Right lobe of liver (tissue), 6 donors: ENCODE measurements around the gene CNKSR2. TPM values are rescaled to one million over a fixed set of nuclear protein-coding genes. Genes with fewer than 3 reads are reported as not detected.
"Not testable (repeated sequence)": the region's sequence is repeated elsewhere in the genome, so short reads cannot be mapped to it uniquely, and the experiment has no call there.

Experiments
- ATAC-seq, 4 donors: fragments of 200-7000 bp; cut with Tn5 transposase; one replicate each; pipeline ENCODE4 v1.9.1; 2020; ENCODE audit warnings: mild to moderate bottlenecking in 4 of 4, moderate library complexity in 4 of 4
- DNase-seq, 3 donors: peaks; one replicate each; pipeline ENCODE4 v3.0.0-alpha.2; 2020
- H3K27ac ChIP-seq, 3 donors: fragments of 200-600 bp; one replicate each; pipeline ENCODE4 v1.8.0; 2022
- H3K27me3 ChIP-seq, 2 donors: fragments of 200-600 bp; one replicate each; pipeline ENCODE4 v1.8.0; 2022
- H3K36me3 ChIP-seq, 4 donors: fragments of 200-600 bp; sonication (generic) in 1 of 4; one replicate each; pipeline versions ENCODE4 v1.5.1 to v1.8.0; 2017 to 2022; ENCODE audit warnings: control low read depth in 1 of 4
- H3K4me1 ChIP-seq, 4 donors: fragments of 200-600 bp; sonication (generic) in 1 of 4; one replicate each; pipeline versions ENCODE4 v1.5.1 to v1.8.0; 2017 to 2022; ENCODE audit warnings: control low read depth in 1 of 4
- H3K4me3 ChIP-seq, 3 donors: fragments of 200-600 bp; one replicate each; pipeline ENCODE4 v1.8.0; 2022
- H3K9me3 ChIP-seq, 4 donors: fragments of 200-600 bp; sonication (generic) in 1 of 4; one replicate each; pipeline versions ENCODE4 v1.5.1 to v1.8.0; 2017 to 2022; ENCODE audit warnings: control low read depth in 1 of 4
- CTCF ChIP-seq, 4 donors: fragments of 200-600 bp in 3 of 4; fragments of 450-650 bp in 1 of 4; IDR thresholded peaks; one replicate each; pipeline versions ENCODE4 v1.5.1 to v1.8.0; 2016 to 2022; ENCODE audit warnings: antibody characterized with exemption in 4 of 4, mild to moderate bottlenecking in 2 of 4
- POLR2A ChIP-seq: fragments of 450-650 bp; IDR thresholded peaks from one replicate; pipeline ENCODE4 v1.6.1; 2017; ENCODE audit warnings: antibody characterized with exemption, mild to moderate bottlenecking
- WGBS: methylation state at CpG from one replicate; pipeline ENCODE4 v1.1.6; 2018; ENCODE audit warnings: low coverage, low lambda C conversion rate; ENCODE audit not compliant: insufficient coverage; ENCODE audit errors: missing lambda C conversion rate; 5-methylcytosine and 5-hydroxymethylcytosine counted together
- intact Hi-C, 2 donors: fragments of 100-400 bp; cut with DNase I; formaldehyde crosslinking; loops; one replicate each; pipeline versions ENCODE4 v1.11.2 to v1.14.1; 2022
- total RNA-seq, 6 experiments: library from RNA; depleted of rRNA in 2 of 6; stranded (reverse); fragments of >200 nt in 2 of 6; fragmentation: NEBNext Ultra II Directional in 3 of 6; extraction: Animal tissue kit (Norgen Biotek cat#: 25700) in 3 of 6; gene quantifications; one replicate each; pipeline versions ENCODE4 v1.1.0 to v1.2.4, GENCODE V29; 2016 to 2023
- donor health status: DM: no; HTN: yes; CAD: no.
- donor health status: DM: no; HTN: no; CAD: no.
- donor health status: DM: no; HTN: no; CAD: no.
- donor health status: DM: no; HTN: yes; CAD: no.
- donor health status: DM: no; HTN: yes; CAD: no.

Gene CNKSR2
- total RNA-seq, 6 experiments from 2014 or later, result 1.4 to 5.6 (median 2.6) TPM

- ATAC-seq (no peak), DNase-seq (no peak)
- WGBS, result 70% methylated on average over 2 of the region's 2 CpGs
- intact Hi-C loops, result no loop called here
- Histone ChIP-seq H3K9me3 (no peaks in the 10 kb centered on the region), H3K27ac (no peak overlapping the region), H3K36me3 (no peaks in the 10 kb centered on the region), H3K4me1 (no peaks in the 10 kb centered on the region), H3K4me3 (no peak overlapping the region), H3K27me3 (peaks cover 0 to 13% of the 10 kb centered on the region in 2 donors)
- TF ChIP-seq POLR2A (no peak), CTCF (IDR thresholded peaks at IDR 0.05) (no peak)
These were observed 107.5 kb downstream of the CNKSR2 start for GRCh38 chrX:21481761-21482160.

GRCh38 chrX:21484051-21484450 is 109.8 kb downstream of the CNKSR2 start:
- H3K27ac ChIP-seq, intact Hi-C loops, DNase-seq, H3K36me3 ChIP-seq, H3K4me3 ChIP-seq, ATAC-seq, H3K4me1 ChIP-seq, H3K9me3 ChIP-seq: not testable (repeated sequence)
- peaks cover 0 to 13% of the 10 kb centered on the region in 2 donors for H3K27me3 ChIP-seq
- WGBS, result 72% methylated on average over 7 of the region's 7 CpGs

GRCh38 chrX:21487832-21488231 is 113.6 kb downstream of the CNKSR2 start:
- DNase-seq (no peak), ATAC-seq (no peak)
- 31% methylated on average over 1 of the region's 1 CpG for WGBS
- no peak for TF ChIP-seq POLR2A
- TF ChIP-seq CTCF (IDR thresholded peaks at IDR 0.05), result no peak
- Histone ChIP-seq H3K27ac (no peak overlapping the region), H3K36me3 (no peaks in the 10 kb centered on the region), H3K4me1 (no peaks in the 10 kb centered on the region), H3K27me3 (peaks cover 0 to 13% of the 10 kb centered on the region in 2 donors), H3K4me3 (no peak overlapping the region), H3K9me3 (no peaks in the 10 kb centered on the region)
- intact Hi-C loops, result no loop called here

GRCh38 chrX:21490341-21490740 is 116.1 kb downstream of the CNKSR2 start:
- H3K36me3 ChIP-seq, result no peaks in the 10 kb centered on the region
- ATAC-seq, result no peak
- TF ChIP-seq POLR2A, result no peak
- intact Hi-C loops, result no loop called here
- H3K4me1 ChIP-seq, result no peaks in the 10 kb centered on the region
- no peak overlapping the region for H3K4me3 ChIP-seq
- peaks cover 0 to 5% of the 10 kb centered on the region in 2 donors for H3K27me3 ChIP-seq
- H3K27ac ChIP-seq, result no peak overlapping the region
- no peak for DNase-seq
- WGBS, result 23% methylated on average over 4 of the region's 4 CpGs
- H3K9me3 ChIP-seq, result no peaks in the 10 kb centered on the region

- Histone ChIP-seq H3K4me3 (no peak overlapping the region), H3K27ac (no peak overlapping the region), H3K27me3 (peaks cover 0 to 6% of the 10 kb centered on the region in 2 donors), H3K9me3 (no peaks in the 10 kb centered on the region), H3K4me1 (no peaks in the 10 kb centered on the region), H3K36me3 (no peaks in the 10 kb centered on the region)
- 52% methylated on average over 1 of the region's 1 CpG for WGBS
- intact Hi-C loops, result no loop called here
- TF ChIP-seq POLR2A (no peak), CTCF (IDR thresholded peaks at IDR 0.05) (no peak)
- DNase-seq (no peak), ATAC-seq (no peak)
These were observed 119.1 kb downstream of the CNKSR2 start for GRCh38 chrX:21493226-21493830.
